NOMO-1 treated with DMSO at 0.1 percent for 48 hours (cell line): Measurements from ENCODE around the gene WDFY3.
"Not testable (repeated sequence)": the region's sequence is repeated elsewhere in the genome, so short reads cannot be mapped to it uniquely, and the experiment has no call there.

Experiments
- DNase-seq: peaks from one replicate; lab custom pipeline; 2025; ENCODE audit not compliant: unreplicated experiment; lab: John Stamatoyannopoulos, UW

Gene WDFY3

GRCh38 chr4:84726356-84726755 lies 240.1 kb downstream of the WDFY3 start:
- no peak for DNase-seq

- DNase-seq = no peak
These were observed 243.8 kb downstream of the WDFY3 start for GRCh38 chr4:84722720-84723119.

- no peak for DNase-seq
These were observed 247.4 kb downstream of the WDFY3 start for GRCh38 chr4:84719115-84719514.

GRCh38 chr4:84718699-84719098 lies 247.8 kb downstream of the WDFY3 start:
- DNase-seq = no peak

- no peak for DNase-seq
These were observed 255.9 kb downstream of the WDFY3 start for GRCh38 chr4:84710548-84710947.

GRCh38 chr4:84708406-84709135 lies 257.9 kb downstream of the WDFY3 start:
- DNase-seq = no peak

GRCh38 chr4:84706286-84706685 lies 260.2 kb downstream of the WDFY3 start:
- DNase-seq = no peak

- peak; percentile 33 for DNase-seq
These were observed 267.4 kb downstream of the WDFY3 start for GRCh38 chr4:84699001-84699671.

GRCh38 chr4:84697615-84698201 lies 268.8 kb downstream of the WDFY3 start:
- no peak for DNase-seq

GRCh38 chr4:84697159-84697558 lies 269.3 kb downstream of the WDFY3 start:
- no peak for DNase-seq

GRCh38 chr4:84691800-84692199 lies 274.7 kb downstream of the WDFY3 start:
- no peak for DNase-seq

- DNase-seq = peak; percentile 80
These were observed 275.3 kb downstream of the WDFY3 start for GRCh38 chr4:84691170-84691691.

- no peak for DNase-seq
These were observed 276.0 kb downstream of the WDFY3 start for GRCh38 chr4:84690481-84690880.

- DNase-seq = no peak
These were observed 277.3 kb downstream of the WDFY3 start for GRCh38 chr4:84689197-84689596.

- no peak for DNase-seq
These were observed 277.9 kb downstream of the WDFY3 start for GRCh38 chr4:84688605-84689004.

GRCh38 chr4:84685105-84685504 lies 281.4 kb downstream of the WDFY3 start:
- no peak for DNase-seq

GRCh38 chr4:84684361-84684760 lies 282.1 kb downstream of the WDFY3 start:
- DNase-seq = no peak

GRCh38 chr4:84683064-84683850 lies 283.2 kb downstream of the WDFY3 start:
- DNase-seq = no peak

GRCh38 chr4:84682661-84683060 lies 283.8 kb downstream of the WDFY3 start:
- DNase-seq = not testable (repeated sequence)

GRCh38 chr4:84681486-84682274 lies 284.8 kb downstream of the WDFY3 start:
- DNase-seq = peak; percentile 55
